ENCODE results near the gene MIA.
A peak's percentile ranks its signal among the peaks of the same experiment; 100 is the strongest.
"Not testable (repeated sequence)": the region's sequence is repeated elsewhere in the genome, so short reads cannot be mapped to it uniquely, and the experiment has no call there.

The MIA gene

GRCh38 chr19:40750874-40751537, 24.3 kb upstream of the MIA start, which contains the start of gene SNRPA:
Gene SNRPA (plus strand): TSS chr19:40751203. CDS start chr19:40751409, 206 bp downstream.
- DNase-seq (ENCODE audit: low spot score) = peak; percentile 98

- no peak for DNase-seq (ENCODE audit: low spot score)
Measured at GRCh38 chr19:40752257-40752781, 23.0 kb upstream of the MIA start.

- DNase-seq (ENCODE audit: low spot score) = no peak
Measured at GRCh38 chr19:40754611-40755247, 20.6 kb upstream of the MIA start.

- DNase-seq (ENCODE audit: low spot score) = no peak
Measured at GRCh38 chr19:40755248-40755624, 20.1 kb upstream of the MIA start.

- no peak for DNase-seq (ENCODE audit: low spot score)
Measured at GRCh38 chr19:40755791-40756190, 19.5 kb upstream of the MIA start.

GRCh38 chr19:40756502-40757110, 18.7 kb upstream of the MIA start:
- DNase-seq (ENCODE audit: low spot score) = no peak

- DNase-seq (ENCODE audit: low spot score) = no peak
Measured at GRCh38 chr19:40758491-40758890, 16.8 kb upstream of the MIA start.

- no peak for DNase-seq (ENCODE audit: low spot score)
Measured at GRCh38 chr19:40759352-40759751, 16.0 kb upstream of the MIA start.

GRCh38 chr19:40762754-40763470, 12.4 kb upstream of the MIA start:
- no peak for DNase-seq (ENCODE audit: low spot score)

- DNase-seq (ENCODE audit: low spot score) = no peak
Measured at GRCh38 chr19:40763526-40763925, 11.8 kb upstream of the MIA start.

- no peak for DNase-seq (ENCODE audit: low spot score)
Measured at GRCh38 chr19:40763963-40764362, 11.4 kb upstream of the MIA start.

GRCh38 chr19:40766385-40766784, 8.9 kb upstream of the MIA start:
- not testable (repeated sequence) for DNase-seq (ENCODE audit: low spot score)

- no peak for DNase-seq (ENCODE audit: low spot score)
Measured at GRCh38 chr19:40768869-40769268, 6.5 kb upstream of the MIA start.

- DNase-seq (ENCODE audit: low spot score) = peak; percentile 32
Measured at GRCh38 chr19:40771101-40771862, 4.0 kb upstream of the MIA start.

- DNase-seq (ENCODE audit: low spot score) = no peak
Measured at GRCh38 chr19:40775632-40776022, 306 bp downstream of the MIA start.

- DNase-seq (ENCODE audit: low spot score) = no peak
Measured at GRCh38 chr19:40776364-40776763, 1.0 kb downstream of the MIA start.

GRCh38 chr19:40776932-40777644, 1.8 kb downstream of the MIA start:
- DNase-seq (ENCODE audit: low spot score) = peak; percentile 96

GRCh38 chr19:40777645-40777936, 2.3 kb downstream of the MIA start:
- no peak for DNase-seq (ENCODE audit: low spot score)

- peak; percentile 100 for DNase-seq (ENCODE audit: low spot score)
Measured at GRCh38 chr19:40777937-40778705, 2.8 kb downstream of the MIA start, which contains the start of gene RAB4B. Gene RAB4B (plus strand): TSS chr19:40778247. CDS start chr19:40778376, 129 bp downstream.

GRCh38 chr19:40778706-40779284, 3.5 kb downstream of the MIA start:
- DNase-seq (ENCODE audit: low spot score) = no peak

Data from hematopoietic multipotent progenitor cell treated with erythropoietin and hydrocortisone succinate and interleukin-3 and kit ligand, for 17 days (in vitro differentiated cells).